Measurements from ENCODE around the gene STAB1.

STAB1 gene

DNA sequence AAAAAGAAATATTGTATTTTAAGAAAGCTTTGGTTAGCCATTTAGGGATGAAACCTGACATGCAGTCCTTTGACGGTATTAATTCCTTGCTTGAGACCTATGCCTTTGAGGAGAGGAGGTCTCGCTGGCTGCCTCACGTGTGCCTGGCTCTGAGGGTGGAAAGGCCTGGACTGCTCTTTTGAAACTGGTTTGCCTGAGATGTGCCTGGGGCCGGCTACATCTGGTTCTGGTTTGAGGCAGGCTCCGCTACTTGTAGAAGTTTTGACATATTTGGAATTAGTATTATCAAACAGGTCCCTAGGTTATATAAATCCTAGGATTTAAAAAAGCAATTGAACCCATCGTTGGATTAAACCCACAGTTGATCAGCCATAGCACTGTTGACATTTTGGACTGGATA is 33.3 kb upstream of the STAB1 start:
- DNase-seq (ENCODE audit: low spot score) = no peak

DNA sequence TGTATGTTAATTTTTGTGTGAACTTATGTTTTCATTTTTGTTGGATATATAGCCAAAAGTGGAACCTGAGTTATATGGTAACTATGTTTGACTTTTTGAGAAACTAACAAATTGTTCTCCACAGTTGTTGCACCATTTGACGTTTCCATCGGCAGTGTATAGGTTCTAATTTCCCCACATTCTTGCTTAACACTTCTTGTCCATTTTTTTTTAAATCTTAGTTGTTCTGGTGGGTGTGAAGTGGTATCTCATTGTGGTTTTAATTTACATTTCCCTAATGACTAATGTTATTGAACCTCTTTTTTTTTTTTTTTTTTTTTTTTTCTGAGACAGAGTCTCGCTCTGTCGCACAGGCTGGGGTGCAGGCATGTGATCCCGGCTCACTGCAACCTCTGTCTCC is 31.7 kb upstream of the STAB1 start:
- no peak for DNase-seq (ENCODE audit: low spot score)

DNA sequence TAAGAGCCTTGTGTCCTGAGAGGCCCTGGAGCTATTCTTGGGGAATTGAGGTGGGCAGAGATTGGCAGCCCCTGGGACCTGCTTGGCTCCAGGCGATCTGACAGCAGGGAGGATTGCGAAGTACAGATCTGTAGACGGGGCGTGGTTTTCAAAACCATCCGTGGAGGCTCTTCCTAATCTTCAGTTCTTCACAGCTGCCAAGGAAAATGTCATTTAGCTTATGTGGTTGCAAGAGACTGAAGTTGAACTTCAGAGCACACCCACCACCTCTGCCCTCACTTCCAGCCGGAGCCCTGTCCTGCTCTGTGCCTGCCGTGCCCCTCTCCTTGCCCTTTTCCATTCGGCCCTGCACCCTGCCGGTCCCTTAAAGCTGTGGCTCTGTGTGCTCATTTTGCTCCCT is 26.8 kb upstream of the STAB1 start:
- DNase-seq (ENCODE audit: low spot score) = no peak

DNA sequence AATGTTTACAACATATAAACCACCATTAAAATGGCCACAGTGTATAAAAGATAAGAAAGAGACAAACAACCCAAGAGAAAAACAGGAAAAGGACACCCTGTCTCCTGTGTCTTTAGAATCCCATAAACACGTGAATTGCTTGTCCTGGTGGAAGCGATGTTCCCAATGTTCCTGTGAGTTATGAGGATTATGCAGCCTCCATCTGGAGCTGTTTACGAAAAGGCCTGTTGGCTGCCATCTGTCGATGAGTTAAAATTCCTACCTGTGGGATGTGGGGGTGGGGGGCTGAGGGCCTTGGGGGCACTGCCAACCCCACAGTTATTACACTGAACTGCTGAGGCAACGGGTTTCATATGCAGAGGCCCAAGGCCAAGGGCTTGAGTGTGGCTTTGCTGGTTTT is 26.1 kb upstream of the STAB1 start:
- DNase-seq (ENCODE audit: low spot score) = no peak

DNA sequence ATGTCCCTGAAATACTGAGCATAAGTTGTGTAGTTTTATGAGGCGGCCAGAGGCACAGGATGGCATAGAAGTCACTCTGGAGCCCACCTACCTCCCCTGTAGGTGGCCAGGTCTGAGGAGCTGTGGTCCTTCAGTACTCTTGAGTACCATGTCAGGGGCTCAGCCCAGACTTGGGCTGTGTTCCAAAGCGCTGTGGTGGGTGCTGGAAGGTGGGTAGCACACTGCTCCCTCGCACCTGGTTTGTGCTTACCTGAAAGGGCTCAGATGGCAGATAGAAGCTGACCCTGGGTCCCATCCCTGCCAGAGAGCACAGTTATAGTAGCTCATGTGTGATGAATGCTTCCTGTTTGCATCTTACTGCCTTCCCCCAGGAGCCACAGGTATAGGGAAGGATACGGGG is 24.2 kb upstream of the STAB1 start:
- DNase-seq (ENCODE audit: low spot score) = no peak

DNA sequence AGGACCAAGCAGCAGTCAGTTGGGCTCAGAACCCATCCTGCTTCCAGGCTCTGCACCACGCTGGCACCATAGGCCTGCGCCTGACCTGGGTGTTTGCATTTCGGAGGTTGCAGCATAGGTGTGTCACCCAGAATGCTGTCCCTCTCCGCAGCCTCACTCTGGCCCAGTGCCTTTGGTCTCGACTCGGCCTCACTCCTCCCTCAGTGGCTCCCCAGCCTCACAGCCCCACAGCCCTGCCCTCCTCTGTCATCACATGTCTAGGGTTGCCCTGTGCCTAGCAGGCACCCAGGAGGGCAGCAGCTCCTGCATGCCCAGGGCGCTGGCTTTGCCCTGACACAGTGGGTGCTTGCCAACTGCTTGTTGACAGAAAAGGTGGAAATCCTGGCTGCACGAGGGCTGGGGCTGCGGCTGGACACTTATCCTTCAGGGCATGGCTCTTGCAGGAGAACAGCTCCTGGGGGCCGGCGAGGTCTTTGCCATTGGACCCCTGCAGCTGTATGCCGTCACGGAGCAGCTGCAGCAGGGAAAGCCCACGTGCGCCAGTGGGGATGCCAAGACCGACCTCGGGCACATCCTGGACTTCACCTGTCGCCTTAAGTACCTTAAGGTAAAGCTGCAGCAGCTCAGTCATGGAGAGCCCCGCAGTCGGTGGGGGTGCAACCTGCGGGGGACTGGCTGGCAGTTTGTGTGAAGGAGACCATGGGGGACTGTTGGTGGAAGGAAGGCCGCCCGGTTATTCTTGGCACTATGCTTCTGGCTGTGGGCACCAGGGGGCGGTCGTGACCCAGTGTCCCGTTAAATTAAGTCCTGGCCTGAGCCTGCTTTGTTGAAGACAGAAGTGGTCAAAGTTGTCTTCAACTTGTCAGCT is 23.5 kb upstream of the STAB1 start:
- DNase-seq (ENCODE audit: low spot score) = no peak

DNA sequence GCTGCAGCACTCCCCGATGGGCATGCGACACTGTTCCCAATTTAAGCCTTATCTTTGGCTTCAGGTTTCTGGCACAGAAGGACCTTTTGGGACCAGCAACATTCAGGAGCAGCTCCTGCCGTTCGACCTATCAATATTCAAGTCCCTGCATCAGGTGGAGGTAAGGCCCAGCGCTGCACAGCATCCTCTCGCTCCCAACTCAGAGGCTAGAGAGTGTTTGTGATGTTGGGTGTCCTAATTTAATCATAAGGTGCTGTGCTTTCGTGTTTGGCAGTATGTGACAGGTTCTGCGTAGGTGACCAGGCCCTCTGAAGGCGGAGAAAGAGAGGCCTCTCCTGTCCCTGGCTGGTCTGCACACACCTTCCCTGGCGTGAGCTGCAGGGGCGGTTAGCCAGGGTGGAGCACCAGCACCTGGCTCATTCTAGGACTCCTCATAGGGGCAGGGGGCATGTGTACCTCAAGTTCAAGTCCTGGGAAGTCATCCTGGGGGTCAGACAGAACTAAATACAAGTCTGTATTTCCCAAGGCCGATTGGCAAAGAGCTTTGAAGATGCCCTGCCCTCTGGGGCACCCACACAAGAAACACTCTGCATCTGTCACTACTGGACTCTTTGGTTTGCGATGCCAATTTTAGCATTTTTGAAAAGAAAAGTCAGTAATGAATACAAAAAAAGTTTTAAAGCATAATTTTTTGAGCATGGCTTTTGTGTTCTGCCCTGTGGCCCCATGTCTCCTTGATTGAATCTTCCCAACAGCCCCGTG is 22.7 kb upstream of the STAB1 start:
- DNase-seq (ENCODE audit: low spot score) = no peak

DNA sequence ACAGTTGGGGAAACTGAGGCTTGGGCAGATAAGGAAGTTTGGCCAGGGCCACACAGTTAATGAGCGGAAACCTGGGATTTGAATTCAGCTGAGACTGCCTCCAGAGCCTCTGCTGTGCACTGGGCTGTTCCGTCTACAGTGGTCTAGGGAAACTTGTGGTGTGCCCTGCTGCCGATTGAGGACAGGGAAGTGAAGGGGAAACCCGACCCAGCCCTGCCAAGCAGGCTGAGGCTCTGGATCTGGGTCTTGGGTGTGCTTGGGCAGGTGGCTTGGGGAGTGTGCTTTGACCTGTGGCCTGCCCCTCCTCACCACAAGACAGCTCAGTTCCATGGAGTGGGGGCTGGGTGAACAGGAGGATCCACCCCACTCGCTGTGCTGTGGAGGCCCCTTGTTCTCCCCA is 22.1 kb upstream of the STAB1 start:
- DNase-seq (ENCODE audit: low spot score) = no peak

DNA sequence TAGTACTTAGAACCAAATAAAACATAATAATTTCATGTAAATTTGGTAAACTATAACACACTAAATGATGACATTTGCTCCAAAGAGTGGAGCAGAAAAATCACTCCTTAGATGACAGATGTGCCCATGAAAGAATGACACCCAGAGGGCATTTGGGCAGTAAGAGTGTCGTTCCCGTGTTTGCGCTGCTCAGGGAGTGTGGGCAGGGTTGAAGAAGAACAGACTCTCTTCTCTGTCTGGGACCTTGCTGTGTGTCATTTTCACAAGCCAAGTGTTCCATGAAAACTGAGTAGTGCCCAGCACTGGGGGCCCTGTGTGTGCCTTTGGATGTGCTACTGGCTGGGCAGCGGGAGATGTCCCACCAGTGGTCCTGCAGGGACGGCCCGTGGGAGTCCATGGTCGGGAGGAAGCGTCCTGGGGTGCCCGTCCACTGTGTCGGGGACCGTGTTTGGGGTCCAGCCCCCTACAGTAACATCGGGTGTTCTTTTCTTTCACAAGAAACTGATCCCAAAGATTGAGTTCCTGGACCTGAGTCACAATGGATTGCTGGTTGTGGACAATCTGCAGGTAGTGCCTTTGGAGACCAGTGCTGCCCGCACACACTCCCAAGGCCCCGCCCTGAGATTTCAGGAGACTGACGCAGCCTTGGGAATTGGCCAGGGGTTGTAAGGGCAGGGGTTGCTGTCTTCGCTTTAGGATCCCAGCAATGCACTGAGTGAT is 17.9 kb upstream of the STAB1 start:
- no peak for DNase-seq (ENCODE audit: low spot score)

DNA sequence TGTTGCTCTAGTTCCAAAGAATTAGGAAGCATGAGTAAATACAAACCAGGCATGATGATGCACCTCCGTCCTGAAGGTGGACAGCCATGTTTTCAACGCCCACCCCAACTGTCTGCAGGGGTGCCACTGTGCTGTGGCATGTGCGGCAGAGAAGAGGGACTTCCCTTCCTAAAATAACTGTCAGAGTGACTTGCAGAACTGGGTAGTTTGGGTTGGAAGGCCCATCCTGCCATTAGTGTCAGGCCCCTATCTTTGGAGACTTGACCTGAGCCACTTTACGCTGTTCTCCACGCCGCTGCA is 17.4 kb upstream of the STAB1 start:
- no peak for DNase-seq (ENCODE audit: low spot score)

DNA sequence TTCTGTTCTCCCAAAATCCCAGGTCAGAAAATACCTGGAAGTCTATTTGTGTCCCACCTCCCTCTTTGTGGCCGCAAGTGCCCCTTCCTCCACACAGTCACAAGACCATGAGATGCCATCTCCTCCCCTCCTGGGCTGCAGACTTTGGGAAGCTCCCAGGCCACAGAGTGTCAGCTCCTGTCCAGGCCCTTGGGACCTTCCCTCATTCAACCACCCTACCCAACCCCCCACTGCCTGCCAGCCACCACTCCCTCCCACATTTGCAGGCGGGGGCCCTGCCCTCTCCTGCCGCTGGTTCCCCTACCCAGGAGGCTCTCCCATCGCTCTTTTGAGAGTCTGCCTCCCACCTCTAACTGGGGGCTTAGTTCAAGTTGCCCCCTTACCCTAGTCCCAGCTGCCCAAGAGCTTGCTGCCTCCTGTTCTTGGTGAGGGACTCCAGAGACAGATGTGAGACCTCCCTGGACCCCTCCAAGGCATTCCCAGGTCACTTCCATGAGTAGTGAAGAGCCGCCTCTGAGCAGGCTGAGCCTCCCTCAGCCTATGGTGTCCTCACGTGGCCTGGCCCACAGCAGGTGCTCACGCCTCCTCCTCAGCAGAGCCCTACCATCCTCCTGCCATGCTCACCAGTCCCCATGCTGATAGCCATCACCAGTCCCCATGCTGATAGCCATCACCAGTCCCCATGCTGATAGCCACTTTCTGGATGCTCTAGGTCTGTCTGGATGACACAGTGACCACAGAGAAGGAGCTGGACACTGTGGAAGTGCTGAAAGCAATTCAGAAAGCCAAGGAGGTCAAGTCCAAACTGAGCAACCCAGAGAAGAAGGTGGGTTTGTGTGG is 15.9 kb upstream of the STAB1 start:
- no peak for DNase-seq (ENCODE audit: low spot score)

DNA sequence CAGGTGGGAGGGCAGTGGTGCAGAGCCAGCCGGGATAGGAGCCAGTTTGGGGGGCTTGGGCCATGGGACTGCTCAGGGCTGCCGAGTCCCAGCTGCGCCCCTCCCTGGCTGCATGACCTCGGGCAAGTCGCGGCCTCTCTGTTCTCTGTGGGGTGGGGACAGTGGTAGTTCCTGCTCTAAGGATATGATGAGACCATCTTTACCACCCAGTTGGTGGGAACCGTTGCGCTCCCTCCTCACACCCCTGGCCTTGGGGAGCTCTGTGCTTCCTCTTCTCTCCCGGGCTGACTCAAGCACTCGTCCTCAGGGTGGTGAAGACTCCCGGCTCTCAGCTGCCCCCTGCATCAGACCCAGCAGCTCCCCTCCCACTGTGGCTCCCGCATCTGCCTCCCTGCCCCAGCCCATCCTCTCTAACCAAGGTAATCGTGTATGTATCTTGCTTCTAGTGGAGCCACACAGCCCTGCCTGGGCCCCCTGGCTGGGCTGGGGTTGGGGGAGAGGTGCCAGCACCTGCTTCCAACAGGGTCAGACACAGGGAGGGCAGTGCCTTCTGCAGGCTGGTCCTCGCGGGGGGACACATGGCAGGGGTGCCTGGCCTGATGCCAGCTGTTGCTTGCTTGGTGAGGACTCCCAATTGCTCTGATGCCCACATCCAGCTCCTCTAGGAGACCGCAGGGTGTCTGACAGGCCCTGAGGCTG is 15.1 kb upstream of the STAB1 start:
- DNase-seq (ENCODE audit: low spot score) = no peak

DNA sequence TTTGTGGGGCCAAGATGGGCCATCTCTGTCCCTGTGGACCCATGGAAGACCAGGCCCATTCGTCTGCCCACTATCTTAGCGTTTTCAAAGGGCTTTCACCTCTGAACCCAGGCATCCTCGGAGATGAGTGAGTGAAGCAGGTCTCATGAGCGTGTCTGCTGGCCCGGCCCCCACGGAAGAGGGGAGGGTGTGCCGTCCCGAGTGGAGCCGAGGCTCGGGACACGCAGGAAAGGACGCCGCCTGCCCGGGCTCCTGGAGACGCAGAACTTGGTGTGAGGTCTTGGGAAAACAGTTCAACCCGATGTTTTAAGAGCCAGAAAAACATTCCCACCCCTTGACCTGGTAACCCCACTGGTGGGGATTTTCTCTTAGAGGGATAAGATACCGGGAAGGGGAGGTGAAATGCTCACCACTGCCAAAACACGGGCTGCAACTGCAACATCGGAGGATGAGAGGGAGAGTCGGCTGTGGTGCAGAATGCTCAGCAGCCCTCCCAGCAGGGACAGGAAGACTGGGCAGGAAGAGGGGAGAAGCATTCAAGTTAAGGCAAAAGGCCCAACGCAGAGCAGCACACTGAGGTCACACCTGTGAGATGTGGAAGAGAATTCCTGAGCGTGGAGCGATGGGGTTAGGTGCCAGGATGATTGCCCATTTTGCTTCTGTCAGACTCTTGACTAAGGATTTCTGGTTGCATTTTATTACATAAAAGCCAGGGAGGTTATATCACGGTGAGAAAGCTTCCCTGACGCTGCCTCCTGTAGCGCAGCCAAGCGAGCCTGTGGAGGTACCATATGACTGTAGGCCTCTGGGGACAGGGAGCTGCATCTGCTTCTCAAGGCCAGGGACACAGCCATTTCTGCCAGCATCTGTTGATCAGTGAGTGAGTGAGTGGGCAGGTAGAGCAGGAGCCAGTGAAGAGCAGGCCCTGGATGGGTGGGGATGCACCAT is 14.1 kb upstream of the STAB1 start:
- no peak for DNase-seq (ENCODE audit: low spot score)

DNA sequence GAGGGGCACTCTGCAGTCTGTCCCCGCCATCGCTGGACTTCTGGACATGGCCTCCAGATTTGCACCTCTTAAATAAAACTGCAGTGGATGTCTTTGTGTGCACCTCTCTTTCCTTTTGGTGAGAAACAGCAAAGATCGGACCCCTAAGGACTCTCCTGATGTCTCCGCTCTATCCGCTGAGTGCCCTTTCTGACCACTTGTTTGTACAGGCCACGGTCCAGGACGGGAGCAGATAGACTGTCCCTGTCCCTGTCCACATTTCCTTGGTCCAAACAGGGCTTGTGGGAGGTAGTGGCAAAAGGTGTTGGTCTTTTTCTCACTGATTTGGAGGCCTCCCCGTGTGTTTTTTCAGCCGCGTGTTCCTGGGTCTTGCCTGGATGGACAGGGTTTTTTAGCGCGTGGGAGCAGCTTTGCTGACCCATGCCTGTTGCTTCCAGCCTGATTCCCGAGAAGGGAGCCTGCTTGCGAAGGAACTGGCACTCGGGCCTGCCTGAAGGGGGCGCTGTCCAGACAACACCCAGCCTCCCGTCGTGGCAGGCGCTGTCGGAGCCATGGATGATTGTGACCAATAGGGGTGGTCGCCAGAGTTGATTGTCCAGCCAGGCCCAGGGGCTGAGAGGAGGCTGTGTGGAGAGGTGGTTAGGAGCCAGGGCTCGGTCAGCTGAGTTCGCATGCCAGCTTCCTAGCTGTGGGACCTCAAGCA is 13.2 kb upstream of the STAB1 start:
- no peak for DNase-seq (ENCODE audit: low spot score)

DNA sequence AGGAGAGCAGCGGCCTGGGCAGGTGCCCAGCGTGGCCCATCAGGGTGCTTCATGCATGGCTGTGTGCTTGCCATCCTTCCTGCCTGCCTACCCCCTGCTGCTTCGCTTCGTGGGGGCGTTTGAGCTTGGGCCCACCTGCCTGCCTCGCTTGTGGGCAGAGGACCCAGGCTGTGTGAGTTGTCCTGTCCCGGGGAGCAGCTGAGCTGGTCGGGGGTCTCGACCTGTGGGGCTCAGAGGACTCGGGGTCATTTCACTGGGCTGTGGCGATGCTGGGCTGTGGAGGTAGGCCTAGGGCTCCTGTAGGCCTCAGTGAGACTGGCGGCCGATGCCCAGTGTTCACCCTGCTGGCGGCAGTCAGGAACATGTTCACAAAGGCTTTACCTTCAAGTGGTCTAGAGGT is 12.1 kb upstream of the STAB1 start:
- DNase-seq (ENCODE audit: low spot score) = no peak

DNA sequence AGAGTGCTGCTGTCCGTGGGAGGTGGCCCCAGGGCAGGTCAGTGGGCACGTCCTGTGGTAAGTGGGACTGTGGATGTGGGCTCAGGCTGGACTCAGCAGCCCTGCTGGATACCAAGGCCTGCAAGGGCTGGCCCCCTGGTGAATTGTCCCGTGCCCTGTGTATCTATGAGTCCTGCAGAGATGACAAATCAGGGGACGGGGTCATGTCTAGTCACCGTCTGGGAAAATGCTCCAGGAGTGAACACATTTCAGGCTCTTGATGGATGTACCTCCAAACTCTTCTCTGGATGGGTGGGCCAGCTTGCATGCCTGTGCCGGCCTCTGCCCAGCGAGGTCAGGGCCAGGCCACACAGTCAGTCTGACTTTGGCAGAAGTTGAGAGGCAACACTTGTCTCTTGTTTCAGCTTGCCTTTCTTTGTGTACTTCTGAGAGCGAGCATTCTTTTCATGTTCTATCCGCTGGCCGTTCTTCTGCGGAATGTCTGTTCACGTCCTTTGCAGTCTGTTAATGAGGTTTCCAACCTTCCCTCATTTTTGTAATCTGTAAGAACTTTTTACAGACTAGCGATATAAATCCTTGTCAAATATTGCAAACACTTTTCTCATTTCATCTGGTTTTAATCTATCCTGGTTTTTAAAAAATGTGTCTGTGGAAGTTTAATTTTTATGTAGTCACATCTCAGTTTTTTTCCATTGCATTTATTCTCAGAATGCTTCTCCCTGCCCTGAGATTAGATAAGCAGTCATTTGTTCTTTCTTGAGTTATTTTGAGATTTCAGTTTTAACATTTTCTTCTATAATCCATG is 11.4 kb upstream of the STAB1 start:
- DNase-seq (ENCODE audit: low spot score) = no peak

DNA sequence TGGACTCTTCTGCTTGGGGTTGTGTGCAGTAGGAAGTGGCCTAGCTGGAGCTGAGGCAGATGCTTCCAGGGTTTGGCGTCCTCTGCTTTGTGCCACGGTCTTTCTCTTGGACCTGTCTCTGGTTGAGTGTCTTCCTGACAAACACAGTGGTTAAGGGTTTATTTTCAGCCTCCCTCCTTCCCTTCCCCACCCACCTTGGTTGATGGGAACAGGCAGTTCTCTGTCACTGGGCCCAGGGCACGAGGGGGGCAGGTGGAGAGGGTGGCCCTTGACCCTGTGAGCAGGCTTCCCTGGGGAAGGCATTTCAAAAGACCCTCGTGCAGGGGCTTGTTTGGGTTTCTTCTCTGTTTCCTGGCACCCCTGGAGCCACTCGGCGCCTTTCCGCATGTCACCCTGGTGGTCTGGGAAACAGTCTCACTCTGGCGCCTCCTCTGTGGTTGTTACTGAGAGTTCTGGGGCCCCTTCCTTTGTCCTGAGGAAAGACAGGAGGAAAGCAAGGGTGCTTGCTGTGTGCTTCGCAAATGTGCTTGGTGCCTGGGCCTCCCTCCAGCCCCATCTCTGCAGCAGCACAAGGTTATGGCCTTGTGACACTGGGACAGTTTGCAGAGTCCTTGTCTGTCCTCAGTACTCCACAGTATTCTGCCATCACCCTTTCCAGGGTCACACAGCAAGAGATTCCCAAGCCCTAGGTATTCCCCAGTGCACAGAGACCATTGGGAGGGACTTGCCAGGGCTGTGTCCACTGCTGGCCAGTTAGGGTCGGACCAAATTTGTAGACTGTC is 10.3 kb upstream of the STAB1 start:
- DNase-seq (ENCODE audit: low spot score) = no peak

Measured in left forelimb (tissue), 1 donor.